Measurements from ENCODE around the gene HS3ST5. TPM values are rescaled to one million over a fixed set of nuclear protein-coding genes. Genes with fewer than 3 reads are reported as not detected.

Gene HS3ST5
- total and polyA plus RNA-seq, 4 donors: 0.02 to 0.18 (median 0.04) TPM; not detected in 1

Small RNAs within 50 kb of the gene (small RNA-seq; reads per million reads assigned to genes)
- not detected for gene RNA5SP213 (ENCODE audit: low replicate concordance)
